Measurements from ENCODE around the gene POU2AF2.
"Not testable (repeated sequence)": the region's sequence is repeated elsewhere in the genome, so short reads cannot be mapped to it uniquely, and the experiment has no call there.

Gene POU2AF2

GRCh38 chr11:111308140-111308539 is 62.6 kb downstream of the POU2AF2 start:
- TF ChIP-seq, protein P1, sequence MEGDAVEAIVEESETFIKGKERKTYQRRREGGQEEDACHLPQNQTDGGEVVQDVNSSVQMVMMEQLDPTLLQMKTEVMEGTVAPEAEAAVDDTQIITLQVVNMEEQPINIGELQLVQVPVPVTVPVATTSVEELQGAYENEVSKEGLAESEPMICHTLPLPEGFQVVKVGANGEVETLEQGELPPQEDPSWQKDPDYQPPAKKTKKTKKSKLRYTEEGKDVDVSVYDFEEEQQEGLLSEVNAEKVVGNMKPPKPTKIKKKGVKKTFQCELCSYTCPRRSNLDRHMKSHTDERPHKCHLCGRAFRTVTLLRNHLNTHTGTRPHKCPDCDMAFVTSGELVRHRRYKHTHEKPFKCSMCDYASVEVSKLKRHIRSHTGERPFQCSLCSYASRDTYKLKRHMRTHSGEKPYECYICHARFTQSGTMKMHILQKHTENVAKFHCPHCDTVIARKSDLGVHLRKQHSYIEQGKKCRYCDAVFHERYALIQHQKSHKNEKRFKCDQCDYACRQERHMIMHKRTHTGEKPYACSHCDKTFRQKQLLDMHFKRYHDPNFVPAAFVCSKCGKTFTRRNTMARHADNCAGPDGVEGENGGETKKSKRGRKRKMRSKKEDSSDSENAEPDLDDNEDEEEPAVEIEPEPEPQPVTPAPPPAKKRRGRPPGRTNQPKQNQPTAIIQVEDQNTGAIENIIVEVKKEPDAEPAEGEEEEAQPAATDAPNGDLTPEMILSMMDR (IDR thresholded peaks at IDR 0.05; ENCODE audit: insufficient read depth, low read depth, low read length, missing control alignments): no peak
- no peak for DNase-seq (ENCODE audit: low read depth)
- H3K4me3 ChIP-seq (ENCODE audit: low read depth, low read length): no peak overlapping the region

GRCh38 chr11:111309215-111309915 is 63.8 kb downstream of the POU2AF2 start:
- H3K4me3 ChIP-seq (ENCODE audit: low read depth, low read length): no peak overlapping the region
- TF ChIP-seq, protein P1 (IDR thresholded peaks at IDR 0.05; ENCODE audit: insufficient read depth, low read depth, low read length, missing control alignments): no peak
- DNase-seq (ENCODE audit: low read depth): no peak

GRCh38 chr11:111310088-111310487 is 64.6 kb downstream of the POU2AF2 start:
- DNase-seq (ENCODE audit: low read depth): no peak
- TF ChIP-seq, protein P1 (IDR thresholded peaks at IDR 0.05; ENCODE audit: insufficient read depth, low read depth, low read length, missing control alignments): no peak
- no peak overlapping the region for H3K4me3 ChIP-seq (ENCODE audit: low read depth, low read length)

- TF ChIP-seq, protein P1 (IDR thresholded peaks at IDR 0.05; ENCODE audit: insufficient read depth, low read depth, low read length, missing control alignments): no peak
- DNase-seq (ENCODE audit: low read depth): no peak
- H3K4me3 ChIP-seq (ENCODE audit: low read depth, low read length): no peak overlapping the region
Measured at GRCh38 chr11:111310723-111311122, 65.2 kb downstream of the POU2AF2 start.

GRCh38 chr11:111312076-111312475 is 66.6 kb downstream of the POU2AF2 start:
- no peak for DNase-seq (ENCODE audit: low read depth)
- TF ChIP-seq, protein P1 (IDR thresholded peaks at IDR 0.05; ENCODE audit: insufficient read depth, low read depth, low read length, missing control alignments): no peak
- no peak overlapping the region for H3K4me3 ChIP-seq (ENCODE audit: low read depth, low read length)

- DNase-seq (ENCODE audit: low read depth): no peak
- H3K4me3 ChIP-seq (ENCODE audit: low read depth, low read length): no peak overlapping the region
- TF ChIP-seq, protein P1 (IDR thresholded peaks at IDR 0.05; ENCODE audit: insufficient read depth, low read depth, low read length, missing control alignments): no peak
Measured at GRCh38 chr11:111319296-111319695, 73.8 kb downstream of the POU2AF2 start.

DNA sequence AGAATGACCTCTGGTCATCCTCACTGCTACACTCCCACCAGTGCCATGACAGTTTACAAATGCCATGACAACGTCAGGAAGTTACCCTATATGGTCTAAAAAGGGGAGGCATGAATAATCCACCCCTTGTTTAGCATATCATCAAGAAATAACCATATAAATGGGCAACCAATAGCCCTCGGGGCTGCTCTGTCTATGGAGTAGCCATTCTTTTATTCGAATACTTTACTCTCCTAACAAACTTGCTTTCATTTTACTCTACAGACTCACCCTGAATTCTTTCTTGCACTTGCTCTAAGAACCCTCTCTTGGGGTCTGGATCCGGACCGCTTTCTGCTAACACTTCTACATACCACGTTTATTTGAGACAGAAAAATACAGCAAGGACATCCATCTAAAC is 74.7 kb downstream of the POU2AF2 start:
- H3K4me3 ChIP-seq (ENCODE audit: low read depth, low read length): not testable (repeated sequence)

More for the DNA sequence above, 74.7 kb downstream of the POU2AF2 start:
- not testable (repeated sequence) for DNase-seq (ENCODE audit: low read depth)
